Spleen (tissue), 7 donors: ENCODE data around the gene EIF4E.

Source experiments
- POLR2A ChIP-seq, 3 donors: fragments of 450-650 bp; IDR thresholded peaks; one replicate each; pipeline ENCODE4 v1.5.1; 2017; ENCODE audit warnings: antibody characterized with exemption in 3 of 3, mild to moderate bottlenecking in 1 of 3
- TF ChIP-seq, protein P1 (sequence below), 11 experiments: fragments of 200-600 bp in 7 of 11; fragments of 450-650 bp in 4 of 11; sonication (generic) in 4 of 11; IDR thresholded peaks in 8 of 11; conservative IDR thresholded peaks in 3 of 11; 1 replicate in 7 of 11; 2 replicates in 4 of 11; pipeline versions ENCODE4 v1.4.0 to v1.8.0; 2016 to 2021; ENCODE audit warnings: antibody characterized with exemption in 11 of 11, inconsistent platforms in 4 of 11, mild to moderate bottlenecking in 1 of 11
- donor health status: DM: no; HTN: no; CAD: no; lungs with moderate emphysema.
- donor health status: DM: no; HTN: no; CAD: no.
- donor health status: DM: no; HTN: no; CAD: no.

DNA sequence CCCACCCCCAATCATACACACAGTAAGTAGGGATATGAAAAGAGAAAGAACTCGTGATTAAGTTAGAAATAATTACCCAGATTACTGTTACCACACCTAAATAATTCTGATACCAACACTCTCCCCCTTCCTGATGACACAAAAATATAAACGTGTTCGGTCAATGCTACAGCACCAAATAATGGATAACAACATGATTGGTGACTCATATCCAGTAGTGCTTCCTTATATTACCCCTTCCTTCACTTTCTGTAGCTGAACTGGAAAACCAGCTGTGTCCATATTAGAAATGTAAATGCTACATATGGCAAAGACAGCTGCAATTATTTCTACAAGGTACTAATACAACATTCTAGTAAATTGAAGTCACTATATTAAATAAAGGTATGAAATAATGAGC is 20.8 kb downstream of the EIF4E start:
- TF ChIP-seq, protein P1, sequence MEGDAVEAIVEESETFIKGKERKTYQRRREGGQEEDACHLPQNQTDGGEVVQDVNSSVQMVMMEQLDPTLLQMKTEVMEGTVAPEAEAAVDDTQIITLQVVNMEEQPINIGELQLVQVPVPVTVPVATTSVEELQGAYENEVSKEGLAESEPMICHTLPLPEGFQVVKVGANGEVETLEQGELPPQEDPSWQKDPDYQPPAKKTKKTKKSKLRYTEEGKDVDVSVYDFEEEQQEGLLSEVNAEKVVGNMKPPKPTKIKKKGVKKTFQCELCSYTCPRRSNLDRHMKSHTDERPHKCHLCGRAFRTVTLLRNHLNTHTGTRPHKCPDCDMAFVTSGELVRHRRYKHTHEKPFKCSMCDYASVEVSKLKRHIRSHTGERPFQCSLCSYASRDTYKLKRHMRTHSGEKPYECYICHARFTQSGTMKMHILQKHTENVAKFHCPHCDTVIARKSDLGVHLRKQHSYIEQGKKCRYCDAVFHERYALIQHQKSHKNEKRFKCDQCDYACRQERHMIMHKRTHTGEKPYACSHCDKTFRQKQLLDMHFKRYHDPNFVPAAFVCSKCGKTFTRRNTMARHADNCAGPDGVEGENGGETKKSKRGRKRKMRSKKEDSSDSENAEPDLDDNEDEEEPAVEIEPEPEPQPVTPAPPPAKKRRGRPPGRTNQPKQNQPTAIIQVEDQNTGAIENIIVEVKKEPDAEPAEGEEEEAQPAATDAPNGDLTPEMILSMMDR (IDR thresholded peaks at IDR 0.05 in 8 of 11, conservative IDR thresholded peaks at IDR 0.05 in 3 of 11): no peak
- no peak for TF ChIP-seq POLR2A (IDR thresholded peaks at IDR 0.05)
